Motor neuron (in vitro differentiated cells): Measurements from ENCODE around the gene KIF5B. TPM values are rescaled to one million over a fixed set of nuclear protein-coding genes. Genes with fewer than 3 reads are reported as not detected.
"Not testable (repeated sequence)": the region's sequence is repeated elsewhere in the genome, so short reads cannot be mapped to it uniquely, and the experiment has no call there.

Source experiments
- ATAC-seq, 8 experiments: fragments of 200-7000 bp; cut with Tn5 transposase; replicated peaks in 6 of 8; 2 replicates each; pipeline ENCODE4 v1.8.0; 2021; ENCODE audit warnings: mild to moderate bottlenecking in 8 of 8, moderate library complexity in 8 of 8
- H3K27ac ChIP-seq, 2 donors: fragments of 250-450 bp; sonication (Bioruptor Pico); 2 replicates each; pipeline ENCODE4 v1.9.0; 2021; ENCODE audit warnings: antibody characterized with exemption in 2 of 2, mild to moderate bottlenecking in 2 of 2, moderate library complexity in 1 of 2
- H3K4me1 ChIP-seq, 2 donors: fragments of 250-450 bp; sonication (Bioruptor Pico); replicated peaks in 1 of 2; 2 replicates each; pipeline ENCODE4 v1.6.1; 2021; ENCODE audit warnings: antibody characterized with exemption in 2 of 2, mild to moderate bottlenecking in 2 of 2, moderate library complexity in 1 of 2
- H3K4me3 ChIP-seq, 5 donors: fragments of 250-450 bp; sonication (Bioruptor Pico); 2 replicates each; pipeline ENCODE4 v1.9.0; 2021; ENCODE audit warnings: antibody characterized with exemption in 5 of 5, mild to moderate bottlenecking in 5 of 5, moderate library complexity in 4 of 5
- WGBS, 10 experiments: fragments of 450-650 bp; shearing (Covaris generic); methylation state at CpG; one replicate each; pipeline ENCODE4 v1.0.0; 2022; 5-methylcytosine and 5-hydroxymethylcytosine counted together
- in situ Hi-C, 9 experiments: fragments of 400-800 bp; cut with MboI; loops; one replicate each; pipeline ENCODE4 v1.15.0; 2021; ENCODE audit warnings: low sequenced_read_pairs in 9 of 9, low pct_unique_long_range_greater_than_20kb in 2 of 9; ENCODE audit not compliant: unreplicated experiment in 9 of 9
- total RNA-seq, 8 experiments: library from RNA; unstranded; fragments of 300-600 nt; gene quantifications; 2 replicates each; pipeline versions ENCODE4 v1.2.3 to v1.2.4, GENCODE V29; 2022

Gene KIF5B
- total RNA-seq, 8 experiments from 2014 or later: 86.4 to 139 (median 115) TPM

GRCh38 chr10:32053392-32053791 lies 2.8 kb downstream of the KIF5B start:
- WGBS, 10 experiments: 57 to 96% (median 89%) methylated on average over 2 to 11 of the region's 11 CpGs; no CpG with 5 or more reads in 1 of the 10 experiments
- H3K27ac ChIP-seq, ATAC-seq, in situ Hi-C loops: not testable (repeated sequence)
- peak overlapping the region; percentile 82 to 99 (median 96) for H3K4me3 ChIP-seq
- H3K4me1 ChIP-seq: peaks cover 21 to 41% of the 10 kb centered on the region in 2 donors

GRCh38 chr10:32051926-32052325 lies 4.3 kb downstream of the KIF5B start:
- Histone ChIP-seq H3K4me3 (no peak overlapping the region), H3K27ac (no peak overlapping the region), H3K4me1 (peaks cover 20 to 41% of the 10 kb centered on the region in 2 donors)
- in situ Hi-C loops: no loop called here
- 7 to 92% (median 74%) methylated on average over 1 to 3 of the region's 3 CpGs for WGBS, 10 experiments
- peak in 1 of 8 experiments; percentile 13 for ATAC-seq

GRCh38 chr10:32050177-32050576 lies 6.0 kb downstream of the KIF5B start:
- H3K4me3 ChIP-seq: peak overlapping the region in 1 of 5 donors; percentile 0
- peaks cover 19 to 41% of the 10 kb centered on the region in 2 donors for H3K4me1 ChIP-seq
- 0 to 93% (median 23%) methylated on average over 1 to 6 of the region's 6 CpGs for WGBS, 10 experiments
- in situ Hi-C loops: no loop called here
- peak in 5 of 8 experiments; percentile 58 to 67 (median 64) for ATAC-seq
- H3K27ac ChIP-seq: no peak overlapping the region

DNA sequence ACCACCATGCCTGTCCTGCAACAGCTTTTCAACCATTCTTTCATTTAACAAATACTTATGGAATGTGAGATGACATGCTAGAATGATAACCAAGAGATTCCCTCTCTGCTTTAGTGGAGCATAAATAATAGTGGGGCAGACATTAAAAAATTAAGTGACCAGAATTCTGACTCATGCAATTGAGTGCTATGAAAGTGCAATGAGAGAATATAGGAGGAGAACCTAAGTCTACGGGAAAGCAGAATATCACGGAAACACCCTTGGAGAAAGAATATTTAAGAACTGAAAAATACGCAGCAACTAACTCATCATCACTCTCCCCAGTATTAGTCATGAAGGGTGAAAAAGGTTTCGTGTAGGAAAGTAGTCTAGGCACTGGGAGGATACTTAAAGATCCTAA lies 7.1 kb downstream of the KIF5B start:
- peaks cover 19 to 41% of the 10 kb centered on the region in 2 donors for H3K4me1 ChIP-seq
- no peak overlapping the region for H3K4me3 ChIP-seq
- 0 to 100% (median 85%) methylated on average over 1 to 3 of the region's 4 CpGs for WGBS, 10 experiments
- in situ Hi-C loops: no loop called here
- H3K27ac ChIP-seq: no peak overlapping the region
- ATAC-seq: peak in 2 of 8 experiments; percentile 89 to 93

DNA sequence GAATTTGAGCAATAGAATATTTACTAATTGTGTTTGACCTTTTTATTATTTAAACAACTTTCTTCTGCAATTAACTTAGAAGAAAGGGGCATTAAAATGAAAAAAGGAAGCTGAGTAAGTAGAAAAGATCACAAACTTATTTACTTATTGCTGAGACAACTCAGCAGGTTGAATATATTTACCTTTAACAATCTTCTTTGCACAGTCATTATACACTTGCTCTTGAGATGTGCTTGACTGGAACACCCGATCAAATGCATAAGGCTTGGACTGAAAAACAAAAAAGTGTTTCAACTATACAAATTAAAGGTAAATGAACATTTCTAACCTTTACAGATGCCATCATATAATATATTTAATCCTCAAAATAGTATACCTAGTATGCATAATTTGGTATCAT lies 7.9 kb downstream of the KIF5B start:
- Histone ChIP-seq H3K4me1 (peaks cover 16 to 33% of the 10 kb centered on the region in 2 donors), H3K27ac (no peak overlapping the region), H3K4me3 (no peak overlapping the region)
- WGBS, 10 experiments: 80 to 100% (median 100%) methylated on average over 1 of the region's 1 CpG; no CpG with 5 or more reads in 1 of the 10 experiments
- in situ Hi-C loops: no loop called here
- peak in 1 of 8 experiments; percentile 28 for ATAC-seq

DNA sequence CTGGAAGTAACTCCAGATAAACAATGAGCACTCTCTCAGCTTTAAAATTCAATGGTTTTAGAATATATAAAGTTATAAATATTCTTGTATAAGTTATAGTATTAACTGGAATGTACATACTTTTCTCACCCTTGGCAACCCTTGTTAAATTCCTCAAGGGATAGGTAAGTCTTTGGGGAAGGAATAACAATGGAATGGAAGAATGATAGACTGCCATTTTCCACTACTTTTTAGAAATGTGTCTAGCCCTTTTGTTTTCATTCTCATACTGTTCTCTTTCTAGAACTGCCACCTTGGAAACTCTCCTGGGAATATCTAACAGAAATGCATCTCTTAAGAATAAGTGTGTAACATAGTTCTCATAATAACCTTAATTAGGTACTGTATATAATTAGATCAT lies 8.3 kb downstream of the KIF5B start:
- Histone ChIP-seq H3K27ac (no peak overlapping the region), H3K4me1 (peaks cover 15 to 29% of the 10 kb centered on the region in 2 donors), H3K4me3 (no peak overlapping the region)
- peak in 1 of 8 experiments; percentile 61 for ATAC-seq
- in situ Hi-C loops: no loop called here

DNA sequence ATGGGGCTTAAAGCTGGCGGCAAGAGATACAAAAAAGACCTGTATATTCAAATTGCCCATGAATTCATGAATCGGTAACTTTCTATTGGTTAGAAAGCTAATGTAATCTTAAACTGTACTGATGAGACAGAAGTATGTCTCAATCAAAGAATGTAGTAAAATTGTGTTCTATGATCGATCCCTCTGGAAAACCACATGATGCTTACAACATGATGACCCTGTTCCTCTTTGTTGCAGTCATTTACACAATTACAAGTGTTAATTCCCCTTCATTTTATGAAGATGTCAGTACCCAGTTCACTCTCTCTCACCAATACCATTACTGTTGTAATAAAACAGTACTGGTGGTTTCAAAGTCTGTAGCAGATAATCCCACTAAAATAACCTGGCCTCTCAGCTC lies 10.1 kb downstream of the KIF5B start:
- H3K27ac ChIP-seq: no peak overlapping the region
- H3K4me3 ChIP-seq: no peak overlapping the region
- no peak for ATAC-seq
- 90 to 100% (median 100%) methylated on average over 1 to 3 of the region's 3 CpGs; no CpG with 5 or more reads in 1 of the 10 experiments for WGBS, 10 experiments
- in situ Hi-C loops: no loop called here
- H3K4me1 ChIP-seq: peaks cover 11 to 18% of the 10 kb centered on the region in 2 donors

- in situ Hi-C loops: not testable (repeated sequence)
Observed at GRCh38 chr10:32042730-32043129, 13.5 kb downstream of the KIF5B start.

DNA sequence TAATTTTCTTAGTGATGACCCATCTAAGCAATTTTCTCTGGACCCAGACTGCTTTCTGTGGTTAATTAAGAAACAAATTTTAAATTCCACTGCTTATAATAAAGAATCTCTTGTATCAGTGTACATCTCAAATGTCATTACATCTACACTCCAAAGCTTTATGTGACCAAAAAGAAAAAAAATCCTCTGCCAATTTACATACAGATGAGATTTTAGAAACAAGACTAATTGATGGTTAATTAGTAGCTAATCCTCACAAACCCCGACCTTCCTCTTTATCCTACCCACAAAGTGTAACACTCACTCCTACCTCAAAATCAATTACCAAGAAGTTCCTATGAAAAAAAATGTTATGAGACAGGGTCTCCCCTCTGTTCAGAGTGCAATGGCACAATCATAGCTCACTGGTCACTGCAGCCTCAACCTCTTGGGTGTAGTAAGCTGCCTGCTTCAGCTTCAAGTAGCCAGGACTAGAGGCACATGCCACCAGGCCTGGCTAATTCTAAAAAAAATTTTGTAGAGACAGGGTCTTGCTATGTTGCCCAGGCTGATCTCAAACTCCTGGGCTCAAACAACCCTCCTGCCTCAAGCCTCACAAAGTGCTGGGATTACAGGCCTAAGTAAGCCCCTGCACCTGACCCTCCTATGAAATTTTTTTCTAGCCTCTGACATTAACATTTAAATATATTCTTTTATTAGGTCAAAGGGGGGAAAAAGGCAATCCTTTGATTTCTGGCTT lies 14.8 kb downstream of the KIF5B start:
- ATAC-seq: no peak
- Histone ChIP-seq H3K4me3 (no peak overlapping the region), H3K4me1 (no peaks in the 10 kb centered on the region), H3K27ac (no peak overlapping the region)
- in situ Hi-C loops: no loop called here
- WGBS, 10 experiments: 20 to 100% (median 67%) methylated on average over 1 of the region's 1 CpG; no CpG with 5 or more reads in 3 of the 10 experiments

More at GRCh38 chr10:32042730-32043129, 13.5 kb downstream of the KIF5B start:
- H3K4me1 ChIP-seq, H3K27ac ChIP-seq, ATAC-seq, H3K4me3 ChIP-seq: not testable (repeated sequence)
- WGBS, 10 experiments: 17 to 97% (median 83%) methylated on average over 1 to 8 of the region's 8 CpGs

GRCh38 chr10:32039734-32040133 lies 16.5 kb downstream of the KIF5B start:
- Histone ChIP-seq H3K4me3 (no peak overlapping the region), H3K27ac (no peak overlapping the region), H3K4me1 (no peaks in the 10 kb centered on the region)
- ATAC-seq: no peak
- in situ Hi-C loops: no loop called here
- 0 to 100% (median 80%) methylated on average over 1 of the region's 1 CpG; no CpG with 5 or more reads in 1 of the 10 experiments for WGBS, 10 experiments

DNA sequence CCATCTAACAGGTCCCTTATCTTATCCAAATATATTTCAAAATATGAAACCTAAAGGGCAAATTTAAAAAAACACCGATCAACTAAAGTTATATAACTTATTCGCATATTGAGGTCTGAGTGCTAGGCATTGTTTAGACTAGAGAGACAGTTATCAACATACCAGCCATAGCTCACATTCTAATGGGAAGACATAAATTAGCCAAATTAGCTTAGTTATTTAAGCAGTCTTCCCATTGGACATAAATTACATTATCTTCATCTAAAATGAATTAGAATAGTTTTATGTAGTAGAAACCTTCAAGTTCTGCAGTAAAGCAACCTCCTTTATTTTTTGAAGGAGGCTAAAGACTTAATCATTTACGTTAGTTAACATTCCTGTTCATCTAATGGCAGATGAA lies 17.4 kb downstream of the KIF5B start:
- no peak overlapping the region for H3K4me3 ChIP-seq
- ATAC-seq: peak in 3 of 8 experiments; percentile 36 to 60 (median 50)
- H3K27ac ChIP-seq: no peak overlapping the region
- WGBS, 10 experiments: 43 to 100% (median 86%) methylated on average over 1 to 3 of the region's 3 CpGs
- no peaks in the 10 kb centered on the region for H3K4me1 ChIP-seq
- in situ Hi-C loops: no loop called here

DNA sequence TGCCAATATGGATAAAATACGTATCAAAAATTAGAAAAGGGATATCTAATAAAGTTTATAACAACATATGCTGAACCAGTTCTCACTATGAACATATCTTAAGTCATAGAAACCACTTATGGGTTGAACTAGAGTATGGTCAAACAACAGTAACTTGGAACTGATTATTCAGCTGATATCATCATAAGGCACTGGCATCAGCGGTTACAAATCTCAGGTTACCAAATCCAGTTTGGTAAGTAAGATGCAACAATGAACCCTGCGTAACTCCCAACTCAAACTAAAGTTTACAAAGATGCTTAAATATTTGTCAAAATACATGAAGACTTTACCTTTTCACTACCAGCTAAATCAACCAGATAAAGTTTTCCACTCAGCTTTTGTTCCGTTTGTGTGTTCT lies 19.3 kb downstream of the KIF5B start:
- H3K4me1 ChIP-seq: no peaks in the 10 kb centered on the region
- no peak overlapping the region for H3K27ac ChIP-seq
- H3K4me3 ChIP-seq: no peak overlapping the region
- 83 to 100% (median 94%) methylated on average over 1 to 4 of the region's 4 CpGs for WGBS, 10 experiments
- no peak for ATAC-seq
- in situ Hi-C loops: no loop called here

DNA sequence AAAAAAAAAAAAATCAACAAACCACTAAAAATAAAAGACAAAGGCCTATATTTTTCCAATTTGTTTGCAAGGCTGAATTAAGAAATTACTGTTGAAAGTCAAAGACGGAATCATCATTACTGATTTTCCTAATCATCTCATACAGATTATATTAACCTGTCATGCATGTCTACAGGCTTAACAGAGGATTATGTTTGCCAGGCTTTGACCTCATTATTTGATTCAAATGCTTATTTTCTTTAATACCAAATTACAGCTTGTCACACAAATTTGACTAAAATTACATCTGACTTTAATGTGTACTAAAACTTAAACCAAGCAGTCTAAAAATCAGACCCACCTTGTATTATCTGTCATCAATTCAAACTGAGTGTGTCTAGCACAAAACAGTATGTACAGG lies 21.2 kb downstream of the KIF5B start:
- Histone ChIP-seq H3K27ac (no peak overlapping the region), H3K4me3 (no peak overlapping the region), H3K4me1 (no peaks in the 10 kb centered on the region)
- in situ Hi-C loops: no loop called here
- 71 to 100% (median 100%) methylated on average over 1 of the region's 1 CpG; no CpG with 5 or more reads in 2 of the 10 experiments for WGBS, 10 experiments
- ATAC-seq: no peak

GRCh38 chr10:32033171-32033570 lies 23.1 kb downstream of the KIF5B start:
- Histone ChIP-seq H3K4me1 (no peaks in the 10 kb centered on the region), H3K4me3 (no peak overlapping the region), H3K27ac (no peak overlapping the region)
- in situ Hi-C loops: no loop called here
- no peak for ATAC-seq
- 50 to 100% (median 87%) methylated on average over 1 to 5 of the region's 5 CpGs; no CpG with 5 or more reads in 1 of the 10 experiments for WGBS, 10 experiments
